Hepatocyte (in vitro differentiated cells): ENCODE data around the gene OTULINL. TPM values are rescaled to one million over a fixed set of nuclear protein-coding genes. Genes with fewer than 3 reads are reported as not detected.

Experiments
- DNase-seq: peaks from one replicate; pipeline ENCODE4 v3.0.0-alpha.2; 2016; ENCODE audit warnings: low spot score
- H2AFZ ChIP-seq: fragments of 200-600 bp; sonication (generic); 2 replicates; pipeline ENCODE4 v1.6.0; 2016; ENCODE audit warnings: antibody characterized with exemption, mild to moderate bottlenecking
- H3K27ac ChIP-seq: fragments of 200-600 bp; sonication (generic); 2 replicates; pipeline ENCODE4 v1.5.1; 2016; ENCODE audit warnings: mild to moderate bottlenecking
- H3K27me3 ChIP-seq: fragments of 200-600 bp; sonication (generic); 2 replicates; pipeline ENCODE4 v1.6.1; 2016
- H3K36me3 ChIP-seq: fragments of 200-600 bp; sonication (generic); replicated peaks from 2 replicates; pipeline ENCODE4 v1.5.1; 2016; ENCODE audit warnings: low read depth; ENCODE audit not compliant: insufficient read depth
- H3K4me1 ChIP-seq: fragments of 200-600 bp; sonication (generic); 2 replicates; pipeline ENCODE4 v1.5.1; 2016; ENCODE audit warnings: mild to moderate bottlenecking, moderate library complexity; ENCODE audit not compliant: insufficient read depth
- H3K4me2 ChIP-seq: fragments of 200-600 bp; sonication (generic); 2 replicates; pipeline ENCODE4 v1.6.0; 2016
- H3K4me3 ChIP-seq: fragments of 200-600 bp; sonication (generic); 2 replicates; pipeline ENCODE4 v1.5.1; 2016; ENCODE audit warnings: mild to moderate bottlenecking
- H3K79me2 ChIP-seq: fragments of 200-600 bp; sonication (generic); 2 replicates; pipeline ENCODE4 v1.6.0; 2017; ENCODE audit warnings: mild to moderate bottlenecking
- H3K9me2 ChIP-seq: fragments of 200-600 bp; sonication (generic); replicated peaks from 2 replicates; pipeline ENCODE4 v1.6.0; 2017; ENCODE audit warnings: mild to moderate bottlenecking; ENCODE audit not compliant: insufficient read depth
- H3K9me3 ChIP-seq: fragments of 200-600 bp; sonication (generic); 2 replicates; pipeline ENCODE4 v1.5.1; 2016; ENCODE audit warnings: low read depth, mild to moderate bottlenecking
- H4K20me1 ChIP-seq: fragments of 200-600 bp; sonication (generic); 2 replicates; pipeline ENCODE4 v1.6.0; 2016; ENCODE audit warnings: mild to moderate bottlenecking; ENCODE audit not compliant: insufficient read depth, poor library complexity, severe bottlenecking
- CTCF ChIP-seq: fragments of 200-600 bp; sonication (generic); IDR thresholded peaks from 2 replicates; pipeline ENCODE4 v1.5.1; 2016; ENCODE audit warnings: antibody characterized with exemption, mild to moderate bottlenecking; ENCODE audit not compliant: poor library complexity
- EZH2 ChIP-seq: fragments of 200-600 bp; sonication (generic); IDR thresholded peaks from 2 replicates; pipeline ENCODE4 v1.6.1; 2016; ENCODE audit warnings: antibody characterized with exemption, mild to moderate bottlenecking, borderline replicate concordance
- EZH2phosphoT487 ChIP-seq: fragments of 200-600 bp; sonication (generic); IDR thresholded peaks from one replicate; pipeline ENCODE4 v1.6.1; 2018; ENCODE audit warnings: antibody characterized with exemption, mild to moderate bottlenecking, low read depth, moderate library complexity; ENCODE audit not compliant: unreplicated experiment, severe bottlenecking
- WGBS: methylation state at CpG from one replicate; pipeline ENCODE4 v1.1.6; 2016; ENCODE audit warnings: low lambda C conversion rate; ENCODE audit errors: missing lambda C conversion rate; 5-methylcytosine and 5-hydroxymethylcytosine counted together
- polyA plus RNA-seq: library from polyadenylated mRNA; unstranded; fragments of >200 nt; fragmentation: Nextera tagmentation; extraction: Ambion mirVana; gene quantifications from 2 replicates; pipeline ENCODE4 v1.2.1, GENCODE V29; 2016
- total RNA-seq: library from RNA; depleted of rRNA; stranded (reverse); fragments of >200 nt; gene quantifications from 2 replicates; pipeline ENCODE4 v1.2.3, GENCODE V29; 2014

The OTULINL gene
- total and polyA plus RNA-seq, 2 experiments from 2014 or later: 25.4 to 35.4 TPM

DNA sequence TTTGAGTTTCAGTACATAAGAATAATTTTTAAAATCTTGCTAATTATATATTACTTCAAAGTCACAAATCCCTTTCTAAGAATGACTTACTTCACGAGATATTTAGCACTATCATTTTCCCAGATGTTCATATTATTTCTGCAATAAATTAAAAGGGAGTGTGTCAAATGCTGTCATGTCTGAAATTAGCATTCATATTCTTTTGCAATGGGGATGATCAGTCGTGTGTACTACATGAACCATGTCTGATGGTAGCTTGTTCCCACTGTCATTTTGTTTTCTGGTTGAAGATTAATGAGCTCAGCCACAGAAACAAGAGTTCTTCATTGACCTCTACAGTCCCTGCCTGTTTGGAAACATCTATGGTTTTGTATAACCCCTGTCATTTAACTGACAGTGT, 30.1 kb downstream of the OTULINL start:
- no peak overlapping the region for H3K4me2 ChIP-seq
- no peaks in the 10 kb centered on the region for H4K20me1 ChIP-seq
- no peak for DNase-seq
- H3K27ac ChIP-seq: no peak overlapping the region
- H3K4me3 ChIP-seq: no peak overlapping the region
- WGBS: 80% methylated on average over 2 of the region's 2 CpGs
- H3K9me3 ChIP-seq: no peaks in the 10 kb centered on the region
- no peaks in the 10 kb centered on the region for H3K9me2 ChIP-seq
- H3K27me3 ChIP-seq: no peaks in the 10 kb centered on the region
- H2AFZ ChIP-seq: no peak overlapping the region
- no peaks in the 10 kb centered on the region for H3K79me2 ChIP-seq
- TF ChIP-seq EZH2 (no peak), CTCF (no peak), EZH2phosphoT487 (no peak)
- H3K4me1 ChIP-seq: no peaks in the 10 kb centered on the region
- peaks cover 4% of the 10 kb centered on the region for H3K36me3 ChIP-seq

DNA sequence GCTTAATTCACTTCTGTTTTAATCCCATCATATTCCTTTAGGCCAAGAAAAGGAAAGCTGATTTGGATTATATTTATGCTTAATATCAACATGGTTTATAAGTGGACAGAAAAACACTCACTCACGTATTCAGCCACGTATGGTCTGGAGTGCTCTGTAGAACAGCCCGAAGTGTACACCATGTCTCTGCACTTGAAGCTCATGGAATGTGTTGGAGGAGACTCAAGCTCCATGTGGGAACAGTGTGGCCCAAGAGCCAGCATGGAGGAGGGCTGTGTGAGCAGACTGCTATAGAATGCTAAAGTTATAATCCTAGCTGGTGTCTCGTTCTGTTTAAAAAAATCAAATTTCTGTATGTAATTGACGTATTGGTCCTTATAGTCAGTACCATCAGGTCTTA, 32.9 kb downstream of the OTULINL start:
- Histone ChIP-seq H3K4me3 (no peak overlapping the region), H3K9me2 (no peaks in the 10 kb centered on the region), H3K9me3 (no peaks in the 10 kb centered on the region), H3K4me1 (no peaks in the 10 kb centered on the region), H4K20me1 (no peaks in the 10 kb centered on the region), H2AFZ (no peak overlapping the region), H3K4me2 (no peak overlapping the region), H3K79me2 (no peaks in the 10 kb centered on the region), H3K36me3 (peaks cover 4% of the 10 kb centered on the region), H3K27ac (no peak overlapping the region), H3K27me3 (no peaks in the 10 kb centered on the region)
- TF ChIP-seq EZH2: no peak
- no peak for TF ChIP-seq EZH2phosphoT487
- TF ChIP-seq CTCF: no peak
- WGBS: 95% methylated on average over 5 of the region's 5 CpGs
- no peak for DNase-seq

GRCh38 chr5:14615365-14615764, 33.8 kb downstream of the OTULINL start:
- no peak overlapping the region for H2AFZ ChIP-seq
- no peaks in the 10 kb centered on the region for H3K4me1 ChIP-seq
- no peak for TF ChIP-seq EZH2phosphoT487
- no peak for TF ChIP-seq EZH2
- TF ChIP-seq CTCF: no peak
- H4K20me1 ChIP-seq: no peaks in the 10 kb centered on the region
- no peaks in the 10 kb centered on the region for H3K9me2 ChIP-seq
- no peaks in the 10 kb centered on the region for H3K9me3 ChIP-seq
- H3K27me3 ChIP-seq: no peaks in the 10 kb centered on the region
- no peak overlapping the region for H3K27ac ChIP-seq
- 74% methylated on average over 4 of the region's 4 CpGs for WGBS
- H3K4me3 ChIP-seq: no peak overlapping the region
- H3K36me3 ChIP-seq: peaks cover 4% of the 10 kb centered on the region
- no peak for DNase-seq
- no peak overlapping the region for H3K4me2 ChIP-seq
- no peaks in the 10 kb centered on the region for H3K79me2 ChIP-seq

- H3K4me1 ChIP-seq: no peaks in the 10 kb centered on the region
- H3K79me2 ChIP-seq: no peaks in the 10 kb centered on the region
- no peaks in the 10 kb centered on the region for H3K9me3 ChIP-seq
- TF ChIP-seq EZH2: no peak
- no peak for TF ChIP-seq EZH2phosphoT487
- TF ChIP-seq CTCF: no peak
- 89% methylated on average over 4 of the region's 4 CpGs for WGBS
- no peaks in the 10 kb centered on the region for H4K20me1 ChIP-seq
- H3K27me3 ChIP-seq: no peaks in the 10 kb centered on the region
- no peak overlapping the region for H3K4me2 ChIP-seq
- H2AFZ ChIP-seq: no peak overlapping the region
- H3K27ac ChIP-seq: no peak overlapping the region
- no peak for DNase-seq
- H3K9me2 ChIP-seq: no peaks in the 10 kb centered on the region
- H3K36me3 ChIP-seq: no peaks in the 10 kb centered on the region
- H3K4me3 ChIP-seq: no peak overlapping the region
Observed at GRCh38 chr5:14617441-14617840, 35.8 kb downstream of the OTULINL start.
